ENCODE results near the gene SDR42E1. TPM values are rescaled to one million over a fixed set of nuclear protein-coding genes. Genes with fewer than 3 reads are reported as not detected.

SDR42E1 gene
- total RNA-seq, 2 donors from 2014 or later: 0.41 to 0.56 TPM

DNA sequence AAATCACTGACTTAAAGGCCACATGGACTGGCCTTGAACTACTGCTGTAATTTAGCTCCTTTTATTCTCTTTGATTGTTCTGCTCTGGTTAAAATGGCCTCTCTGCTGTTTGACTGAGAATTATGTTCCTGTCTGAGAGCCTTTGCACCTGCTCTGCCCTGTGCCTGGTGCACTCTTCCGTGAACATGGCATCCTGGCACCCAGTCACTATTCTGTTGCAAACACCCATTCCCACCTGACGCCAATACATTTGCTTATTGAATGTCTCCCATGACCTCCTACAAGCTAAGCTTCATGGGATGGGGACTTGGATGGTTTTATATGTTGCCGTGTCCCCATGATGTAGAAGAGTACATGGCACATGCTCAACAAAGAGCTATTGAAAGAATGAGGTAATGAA, 43.8 kb upstream of the SDR42E1 start:
- H3K36me3 ChIP-seq: no peaks in the 10 kb centered on the region
- H3K4me3 ChIP-seq: no peak overlapping the region
- no peak for ATAC-seq (ENCODE audit: insufficient number of reproducible peaks, low FRiP score, low read depth)
- H3K27ac ChIP-seq: no peak overlapping the region
- no peaks in the 10 kb centered on the region for H3K9me3 ChIP-seq
- TF ChIP-seq, protein P1, sequence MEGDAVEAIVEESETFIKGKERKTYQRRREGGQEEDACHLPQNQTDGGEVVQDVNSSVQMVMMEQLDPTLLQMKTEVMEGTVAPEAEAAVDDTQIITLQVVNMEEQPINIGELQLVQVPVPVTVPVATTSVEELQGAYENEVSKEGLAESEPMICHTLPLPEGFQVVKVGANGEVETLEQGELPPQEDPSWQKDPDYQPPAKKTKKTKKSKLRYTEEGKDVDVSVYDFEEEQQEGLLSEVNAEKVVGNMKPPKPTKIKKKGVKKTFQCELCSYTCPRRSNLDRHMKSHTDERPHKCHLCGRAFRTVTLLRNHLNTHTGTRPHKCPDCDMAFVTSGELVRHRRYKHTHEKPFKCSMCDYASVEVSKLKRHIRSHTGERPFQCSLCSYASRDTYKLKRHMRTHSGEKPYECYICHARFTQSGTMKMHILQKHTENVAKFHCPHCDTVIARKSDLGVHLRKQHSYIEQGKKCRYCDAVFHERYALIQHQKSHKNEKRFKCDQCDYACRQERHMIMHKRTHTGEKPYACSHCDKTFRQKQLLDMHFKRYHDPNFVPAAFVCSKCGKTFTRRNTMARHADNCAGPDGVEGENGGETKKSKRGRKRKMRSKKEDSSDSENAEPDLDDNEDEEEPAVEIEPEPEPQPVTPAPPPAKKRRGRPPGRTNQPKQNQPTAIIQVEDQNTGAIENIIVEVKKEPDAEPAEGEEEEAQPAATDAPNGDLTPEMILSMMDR (IDR thresholded peaks at IDR 0.05): no peak
- H3K4me1 ChIP-seq (ENCODE audit: control insufficient read depth in 1 of 2, low read depth in 2 of 2): no peaks in the 10 kb centered on the region
- H3K27me3 ChIP-seq (replicated peaks; ENCODE audit: insufficient read depth): no peaks in the 10 kb centered on the region
- no peak for DNase-seq (ENCODE audit: low spot score)

DNA sequence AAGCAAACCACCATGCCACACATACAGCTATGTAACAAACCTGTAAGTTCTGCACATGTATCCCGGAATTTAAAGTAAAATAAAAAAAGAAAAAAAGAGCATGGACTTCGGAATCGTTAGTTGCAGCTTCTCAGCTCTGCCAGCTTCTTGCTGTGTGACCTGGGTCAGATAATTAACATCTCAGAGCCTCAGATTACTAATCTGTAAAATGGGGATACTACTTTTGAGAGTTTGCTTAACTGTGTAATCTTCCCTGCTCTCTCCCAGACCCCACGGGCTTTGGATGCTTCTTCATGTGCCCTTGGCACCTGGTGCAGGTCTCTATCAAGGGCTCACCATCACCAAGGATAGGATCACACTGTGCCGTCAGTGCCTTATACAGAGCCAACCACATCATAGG, 40.4 kb upstream of the SDR42E1 start:
- DNase-seq (ENCODE audit: low spot score) (no peak), ATAC-seq (ENCODE audit: insufficient number of reproducible peaks, low FRiP score, low read depth) (no peak)
- TF ChIP-seq, protein P1 (IDR thresholded peaks at IDR 0.05): no peak
- H3K4me3 ChIP-seq: no peak overlapping the region
- no peaks in the 10 kb centered on the region for H3K4me1 ChIP-seq (ENCODE audit: control insufficient read depth in 1 of 2, low read depth in 2 of 2)
- H3K36me3 ChIP-seq: no peaks in the 10 kb centered on the region
- no peak overlapping the region for H3K27ac ChIP-seq
- H3K9me3 ChIP-seq: no peaks in the 10 kb centered on the region
- no peaks in the 10 kb centered on the region for H3K27me3 ChIP-seq (replicated peaks; ENCODE audit: insufficient read depth)

DNA sequence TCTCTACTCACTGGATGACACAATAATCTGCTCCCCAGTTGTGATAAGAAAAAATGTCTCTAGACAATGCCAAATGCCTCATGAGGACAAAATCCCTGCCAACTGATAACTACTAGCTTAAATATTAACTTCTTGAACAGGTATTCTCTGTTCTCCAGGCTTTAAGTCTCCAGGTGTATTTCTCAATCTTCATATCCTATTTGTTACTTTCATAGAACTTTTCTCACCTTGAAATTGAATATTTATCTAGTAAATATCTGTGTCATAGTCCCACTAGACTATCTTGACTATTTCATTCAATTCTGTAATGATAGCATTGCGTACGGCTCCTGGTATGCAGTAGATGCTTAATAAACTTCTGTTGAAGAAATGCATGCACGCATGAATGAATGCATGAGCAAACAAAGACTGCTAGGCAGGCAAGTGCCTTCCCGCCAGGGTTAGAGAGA, 39.7 kb upstream of the SDR42E1 start:
- ATAC-seq (ENCODE audit: insufficient number of reproducible peaks, low FRiP score, low read depth): no peak
- Histone ChIP-seq H3K9me3 (no peaks in the 10 kb centered on the region), H3K27ac (no peak overlapping the region), H3K27me3 (replicated peaks; ENCODE audit: insufficient read depth) (no peaks in the 10 kb centered on the region), H3K36me3 (no peaks in the 10 kb centered on the region), H3K4me3 (no peak overlapping the region), H3K4me1 (ENCODE audit: control insufficient read depth in 1 of 2, low read depth in 2 of 2) (no peaks in the 10 kb centered on the region)
- no peak for DNase-seq (ENCODE audit: low spot score)
- TF ChIP-seq, protein P1 (IDR thresholded peaks at IDR 0.05): no peak

GRCh38 chr16:82050506-82050905, 39.2 kb upstream of the SDR42E1 start:
- no peak for DNase-seq (ENCODE audit: low spot score)
- H3K4me3 ChIP-seq: no peak overlapping the region
- no peak for ATAC-seq (ENCODE audit: insufficient number of reproducible peaks, low FRiP score, low read depth)
- H3K27me3 ChIP-seq (replicated peaks; ENCODE audit: insufficient read depth): no peaks in the 10 kb centered on the region
- no peaks in the 10 kb centered on the region for H3K9me3 ChIP-seq
- H3K36me3 ChIP-seq: no peaks in the 10 kb centered on the region
- no peaks in the 10 kb centered on the region for H3K4me1 ChIP-seq (ENCODE audit: control insufficient read depth in 1 of 2, low read depth in 2 of 2)
- TF ChIP-seq, protein P1 (IDR thresholded peaks at IDR 0.05): no peak
- no peak overlapping the region for H3K27ac ChIP-seq

DNA sequence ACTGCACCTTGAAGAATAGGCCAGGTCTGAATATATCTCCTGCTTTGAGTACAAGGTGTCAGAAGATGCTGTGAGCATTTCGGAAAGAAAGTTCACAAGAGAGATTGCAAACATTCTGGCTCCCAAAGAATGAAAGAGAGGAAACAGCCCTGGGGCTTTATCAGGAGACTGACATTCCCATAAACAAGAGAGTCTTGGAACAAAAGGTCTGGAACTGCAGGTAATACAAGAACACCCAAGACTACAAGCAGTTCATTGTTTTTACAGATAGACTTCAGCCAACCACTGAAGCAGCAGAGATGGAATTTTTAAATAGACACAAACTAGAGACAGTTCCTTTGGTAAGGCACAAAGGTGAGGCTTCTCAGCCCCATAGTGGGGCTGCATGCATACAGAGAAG, 38.2 kb upstream of the SDR42E1 start:
- Histone ChIP-seq H3K36me3 (no peaks in the 10 kb centered on the region), H3K4me3 (no peak overlapping the region), H3K4me1 (ENCODE audit: control insufficient read depth in 1 of 2, low read depth in 2 of 2) (no peaks in the 10 kb centered on the region), H3K9me3 (no peaks in the 10 kb centered on the region), H3K27ac (no peak overlapping the region), H3K27me3 (replicated peaks; ENCODE audit: insufficient read depth) (no peaks in the 10 kb centered on the region)
- DNase-seq (ENCODE audit: low spot score): no peak
- TF ChIP-seq, protein P1 (IDR thresholded peaks at IDR 0.05): no peak
- no peak for ATAC-seq (ENCODE audit: insufficient number of reproducible peaks, low FRiP score, low read depth)

All from thoracic aorta (tissue), 2 donors.